Endodermal cell (in vitro differentiated cells): Measurements from ENCODE around the gene GARIN5A. TPM values are rescaled to one million over a fixed set of nuclear protein-coding genes. Genes with fewer than 3 reads are reported as not detected.

Source experiments
- DNase-seq: peaks from one replicate; pipeline ENCODE4 v3.0.0-alpha.2; 2017
- H3K27ac ChIP-seq: 2 replicates; pipeline ENCODE4 v1.5.1; 2013; ENCODE audit warnings: mild to moderate bottlenecking, low read depth, low read length, moderate library complexity
- H3K27me3 ChIP-seq: 2 replicates; pipeline ENCODE4 v1.6.1; 2013; ENCODE audit warnings: mild to moderate bottlenecking, low read length, moderate library complexity; ENCODE audit not compliant: insufficient read depth, control insufficient read depth, poor library complexity, severe bottlenecking
- H3K36me3 ChIP-seq: 2 replicates; pipeline ENCODE4 v1.7.0; 2013; ENCODE audit warnings: mild to moderate bottlenecking, low read length, moderate library complexity; ENCODE audit not compliant: control insufficient read depth, insufficient read depth
- H3K4me1 ChIP-seq: one replicate; pipeline ENCODE4 v1.7.0; 2013; ENCODE audit warnings: low read length; ENCODE audit not compliant: control insufficient read depth, insufficient read depth
- H3K4me3 ChIP-seq: 2 replicates; pipeline ENCODE4 v1.5.1; 2013; ENCODE audit warnings: mild to moderate bottlenecking, low read length, moderate library complexity
- H3K9ac ChIP-seq: 2 replicates; pipeline ENCODE4 v1.6.1; 2013; ENCODE audit warnings: mild to moderate bottlenecking, low read length, moderate library complexity; ENCODE audit not compliant: poor library complexity, severe bottlenecking; ENCODE audit errors: extremely low read depth
- H3K9me3 ChIP-seq: 2 replicates; pipeline ENCODE4 v1.6.1; 2013; ENCODE audit warnings: mild to moderate bottlenecking, low read length, moderate library complexity; ENCODE audit not compliant: control insufficient read depth
- H3K27ac Mint-ChIP-seq: 2 replicates; pipeline ENCODE4 v1.8.0; 2020; ENCODE audit warnings: mixed read lengths
- H3K27me3 Mint-ChIP-seq: 2 replicates; pipeline ENCODE4 v1.8.0; 2021; ENCODE audit warnings: mild to moderate bottlenecking, mixed read lengths; ENCODE audit not compliant: insufficient read depth
- H3K36me3 Mint-ChIP-seq: 2 replicates; pipeline ENCODE4 v1.8.0; 2020; ENCODE audit warnings: low read depth, mixed read lengths
- H3K4me1 Mint-ChIP-seq: 2 replicates; pipeline ENCODE4 v1.8.0; 2020; ENCODE audit warnings: mixed read lengths
- H3K4me3 Mint-ChIP-seq: 2 replicates; pipeline ENCODE4 v1.8.0; 2020; ENCODE audit warnings: mild to moderate bottlenecking, moderate library complexity, mixed read lengths
- H3K9me3 Mint-ChIP-seq: 2 replicates; pipeline ENCODE4 v1.8.0; 2020; ENCODE audit warnings: mild to moderate bottlenecking, mixed read lengths
- WGBS, 2 experiments: methylation state at CpG; one replicate each; pipeline versions ENCODE4 v1.1.5 to v1.1.7; 2013; ENCODE audit warnings: missing lambda C conversion rate in 2 of 2, mixed read lengths in 1 of 2; ENCODE audit not compliant: insufficient coverage in 1 of 2, insufficient read length in 1 of 2; 5-methylcytosine and 5-hydroxymethylcytosine counted together
- total RNA-seq, 2 donors: library from RNA; stranded (reverse); fragmentation: NEBNext Ultra II Directional in 1 of 2; extraction: Animal tissue kit (Norgen Biotek cat#: 25700) in 1 of 2; gene quantifications; 2 replicates in 1 of 2; 3 replicates in 1 of 2; pipeline ENCODE4 v1.2.1, GENCODE V29; 2021
- TF ChIP-seq, protein P1 (sequence below): fragments of 200-600 bp; sonication (generic); conservative IDR thresholded peaks from 2 replicates; pipeline ENCODE4 v1.5.0; 2021; ENCODE audit warnings: antibody characterized with exemption, mild to moderate bottlenecking

Gene GARIN5A
- total RNA-seq, 2 donors from 2014 or later: 8.3 to 9.5 TPM

- no peak overlapping the region for H3K9ac ChIP-seq
- no peaks in the 10 kb centered on the region for H3K27me3 ChIP-seq
- no peaks in the 10 kb centered on the region for H3K4me1 ChIP-seq
- Mint-ChIP-seq H3K4me1 (no peaks in the 10 kb centered on the region), H3K27me3 (peaks cover 14% of the 10 kb centered on the region), H3K36me3 (no peaks in the 10 kb centered on the region), H3K27ac (no peak overlapping the region), H3K9me3 (no peaks in the 10 kb centered on the region), H3K4me3 (no peak overlapping the region)
- no peak overlapping the region for H3K27ac ChIP-seq
- TF ChIP-seq, protein P1, sequence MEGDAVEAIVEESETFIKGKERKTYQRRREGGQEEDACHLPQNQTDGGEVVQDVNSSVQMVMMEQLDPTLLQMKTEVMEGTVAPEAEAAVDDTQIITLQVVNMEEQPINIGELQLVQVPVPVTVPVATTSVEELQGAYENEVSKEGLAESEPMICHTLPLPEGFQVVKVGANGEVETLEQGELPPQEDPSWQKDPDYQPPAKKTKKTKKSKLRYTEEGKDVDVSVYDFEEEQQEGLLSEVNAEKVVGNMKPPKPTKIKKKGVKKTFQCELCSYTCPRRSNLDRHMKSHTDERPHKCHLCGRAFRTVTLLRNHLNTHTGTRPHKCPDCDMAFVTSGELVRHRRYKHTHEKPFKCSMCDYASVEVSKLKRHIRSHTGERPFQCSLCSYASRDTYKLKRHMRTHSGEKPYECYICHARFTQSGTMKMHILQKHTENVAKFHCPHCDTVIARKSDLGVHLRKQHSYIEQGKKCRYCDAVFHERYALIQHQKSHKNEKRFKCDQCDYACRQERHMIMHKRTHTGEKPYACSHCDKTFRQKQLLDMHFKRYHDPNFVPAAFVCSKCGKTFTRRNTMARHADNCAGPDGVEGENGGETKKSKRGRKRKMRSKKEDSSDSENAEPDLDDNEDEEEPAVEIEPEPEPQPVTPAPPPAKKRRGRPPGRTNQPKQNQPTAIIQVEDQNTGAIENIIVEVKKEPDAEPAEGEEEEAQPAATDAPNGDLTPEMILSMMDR: no peak
- no peak for DNase-seq
- no peaks in the 10 kb centered on the region for H3K9me3 ChIP-seq
- H3K4me3 ChIP-seq: no peak overlapping the region
- 84% methylated on average over 5 of the region's 5 CpGs for WGBS, 2 experiments
- H3K36me3 ChIP-seq: no peaks in the 10 kb centered on the region
These were observed 19.3 kb downstream of the GARIN5A start for GRCh38 chr19:50457300-50457699.

- H3K27me3 Mint-ChIP-seq: peaks cover 14% of the 10 kb centered on the region
- no peaks in the 10 kb centered on the region for H3K27me3 ChIP-seq
- no peak overlapping the region for H3K9ac ChIP-seq
- no peak overlapping the region for H3K27ac ChIP-seq
- no peak for DNase-seq
- no peak overlapping the region for H3K27ac Mint-ChIP-seq
- H3K9me3 Mint-ChIP-seq: no peaks in the 10 kb centered on the region
- no peaks in the 10 kb centered on the region for H3K4me1 Mint-ChIP-seq
- no peak overlapping the region for H3K4me3 Mint-ChIP-seq
- TF ChIP-seq, protein P1: no peak
- no peak overlapping the region for H3K4me3 ChIP-seq
- no peaks in the 10 kb centered on the region for H3K36me3 Mint-ChIP-seq
- H3K4me1 ChIP-seq: no peaks in the 10 kb centered on the region
- WGBS, 2 experiments: 80 to 89% methylated on average over 2 of the region's 2 CpGs
- no peaks in the 10 kb centered on the region for H3K36me3 ChIP-seq
- H3K9me3 ChIP-seq: no peaks in the 10 kb centered on the region
These were observed 20.7 kb downstream of the GARIN5A start for GRCh38 chr19:50455992-50456391.

- Histone ChIP-seq H3K27ac (no peak overlapping the region), H3K9ac (no peak overlapping the region), H3K4me1 (no peaks in the 10 kb centered on the region), H3K27me3 (no peaks in the 10 kb centered on the region), H3K36me3 (no peaks in the 10 kb centered on the region), H3K9me3 (no peaks in the 10 kb centered on the region), H3K4me3 (no peak overlapping the region)
- Mint-ChIP-seq H3K4me3 (no peak overlapping the region), H3K27ac (no peak overlapping the region), H3K36me3 (no peaks in the 10 kb centered on the region), H3K4me1 (no peaks in the 10 kb centered on the region), H3K27me3 (peaks cover 10% of the 10 kb centered on the region), H3K9me3 (no peaks in the 10 kb centered on the region)
- no peak for DNase-seq
- TF ChIP-seq, protein P1: no peak
- WGBS, 2 experiments: 100% methylated on average over 2 to 3 of the region's 3 CpGs
These were observed 23.4 kb downstream of the GARIN5A start for GRCh38 chr19:50453243-50453642.
